Activated CD4-positive, alpha-beta T cell treated with anti-CD3 and anti-CD28 coated beads for 36 hours (primary cell): ENCODE data around the gene RNF223. TPM values are rescaled to one million over a fixed set of nuclear protein-coding genes. Genes with fewer than 3 reads are reported as not detected.
A peak's percentile ranks its signal among the peaks of the same experiment; 100 is the strongest.
"Not testable (repeated sequence)": the region's sequence is repeated elsewhere in the genome, so short reads cannot be mapped to it uniquely, and the experiment has no call there.

ENCODE experiments used
- ATAC-seq: fragments of 200-7000 bp; cut with Tn5 transposase; one replicate; pipeline ENCODE4 v1.10.0; 2021; ENCODE audit warnings: mild to moderate bottlenecking, moderate library complexity
- CTCF ChIA-PET: fragments of 350-600 bp; sonication (Branson Sonifier 250); formaldehyde crosslinking; loops from one replicate; lab custom pipeline; 2021; ENCODE audit warnings: antibody characterized with exemption; lab: Charles Lee
- POLR2A ChIA-PET: fragments of 350-600 bp; sonication (Branson Sonifier 250); formaldehyde crosslinking; loops from one replicate; lab custom pipeline; 2021; ENCODE audit warnings: antibody characterized with exemption, inconsistent platforms; lab: Charles Lee
- DNase-seq: peaks from one replicate; pipeline ENCODE4 v3.0.0-alpha.2; 2020
- H3K27ac Mint-ChIP-seq: one replicate; pipeline ENCODE4 v1.8.0; 2021; ENCODE audit warnings: mixed read lengths
- H3K27me3 Mint-ChIP-seq: one replicate; pipeline ENCODE4 v1.8.0; 2021; ENCODE audit warnings: mixed read lengths
- H3K36me3 Mint-ChIP-seq: one replicate; pipeline ENCODE4 v1.8.0; 2021; ENCODE audit warnings: low read depth, mixed read lengths
- H3K4me1 Mint-ChIP-seq: one replicate; pipeline ENCODE4 v1.8.0; 2021; ENCODE audit warnings: mixed read lengths
- H3K4me3 Mint-ChIP-seq: one replicate; pipeline ENCODE4 v1.8.0; 2021; ENCODE audit warnings: mild to moderate bottlenecking, moderate library complexity, mixed read lengths
- H3K9me3 Mint-ChIP-seq: one replicate; pipeline ENCODE4 v1.8.0; 2021; ENCODE audit warnings: low read depth, mixed read lengths
- intact Hi-C, 2 experiments: fragments of 100-400 bp; cut with DNase I in 1 of 2; cut with micrococcal nuclease in 1 of 2; formaldehyde crosslinking; loops; one replicate each; pipeline versions ENCODE4 v1.14.2 to v1.15.1; 2022 to 2024; cut with DNase I, micrococcal nuclease
- total RNA-seq, 2 experiments: library from RNA; stranded (reverse); gene quantifications; one replicate each; pipeline ENCODE4 v1.2.3, GENCODE V29; 2021

The RNF223 gene
- total RNA-seq, 2 experiments from 2014 or later: not detected

GRCh38 chr1:1037366-1038327 lies 36.5 kb downstream of the RNF223 start:
- peaks cover 23% of the 10 kb centered on the region for H3K27me3 Mint-ChIP-seq
- H3K9me3 Mint-ChIP-seq: no peaks in the 10 kb centered on the region
- H3K4me1 Mint-ChIP-seq: peaks cover 16% of the 10 kb centered on the region
- CTCF ChIA-PET: interaction anchor here (0.7 kb wide), 1 partner anchor 19 kb away, joined by 4 read pairs; no protein-coding TSS in a partner anchor
- no peaks in the 10 kb centered on the region for H3K36me3 Mint-ChIP-seq
- POLR2A ChIA-PET: no interaction called here
- ATAC-seq (no peak), DNase-seq (no peak)
- no peak overlapping the region for H3K27ac Mint-ChIP-seq
- intact Hi-C loops: loop anchor here in 1 of 2 experiments (2.0 to 10.0 kb wide), 3 partner anchors 15 to 267 kb away; partner anchors contain the start of genes ACAP3, PERM1 and PUSL1
- H3K4me3 Mint-ChIP-seq: no peak overlapping the region

GRCh38 chr1:1035291-1035943 lies 38.7 kb downstream of the RNF223 start:
- CTCF ChIA-PET: no interaction called here
- Mint-ChIP-seq H3K4me3 (no peak overlapping the region), H3K27ac (no peak overlapping the region), H3K36me3 (no peaks in the 10 kb centered on the region), H3K4me1 (peaks cover 21% of the 10 kb centered on the region), H3K9me3 (no peaks in the 10 kb centered on the region), H3K27me3 (peaks cover 31% of the 10 kb centered on the region)
- intact Hi-C loops: loop anchor here in 1 of 2 experiments (10.0 kb wide), 2 partner anchors 51 to 269 kb away; partner anchors contain the start of genes ACAP3, PERM1 and PUSL1
- DNase-seq (no peak), ATAC-seq (no peak)
- POLR2A ChIA-PET: no interaction called here

DNA sequence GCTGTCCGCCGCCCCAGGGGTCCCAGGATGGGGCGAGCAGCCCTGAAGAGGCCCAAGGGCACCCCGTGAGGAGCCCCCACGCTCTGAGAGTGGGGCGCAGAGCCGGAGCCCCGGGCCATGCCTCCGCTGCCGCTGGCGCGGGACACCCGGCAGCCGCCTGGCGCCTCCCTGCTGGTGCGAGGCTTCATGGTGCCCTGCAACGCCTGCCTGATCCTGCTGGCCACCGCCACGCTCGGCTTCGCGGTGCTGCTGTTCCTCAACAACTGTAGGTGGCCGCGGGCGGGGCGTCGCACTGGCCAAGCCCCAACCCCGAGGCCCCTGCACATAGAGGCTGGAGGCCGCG lies 39.7 kb downstream of the RNF223 start:
- no peaks in the 10 kb centered on the region for H3K36me3 Mint-ChIP-seq
- ATAC-seq (no peak), DNase-seq (peak; percentile 53)
- intact Hi-C loops: loop anchor here in 1 of 2 experiments (10.0 kb wide), 2 partner anchors 50 to 270 kb away; partner anchors contain the start of genes ACAP3, PERM1 and PUSL1
- no peak overlapping the region for H3K27ac Mint-ChIP-seq
- H3K4me3 Mint-ChIP-seq: peak overlapping the region; percentile 46
- peaks cover 16% of the 10 kb centered on the region for H3K4me1 Mint-ChIP-seq
- peaks cover 28% of the 10 kb centered on the region for H3K27me3 Mint-ChIP-seq
- POLR2A ChIA-PET: no interaction called here
- CTCF ChIA-PET: interaction anchor here (1.3 kb wide), 1 partner anchor 216 kb away, joined by 5 read pairs; no protein-coding TSS in a partner anchor
- no peaks in the 10 kb centered on the region for H3K9me3 Mint-ChIP-seq

DNA sequence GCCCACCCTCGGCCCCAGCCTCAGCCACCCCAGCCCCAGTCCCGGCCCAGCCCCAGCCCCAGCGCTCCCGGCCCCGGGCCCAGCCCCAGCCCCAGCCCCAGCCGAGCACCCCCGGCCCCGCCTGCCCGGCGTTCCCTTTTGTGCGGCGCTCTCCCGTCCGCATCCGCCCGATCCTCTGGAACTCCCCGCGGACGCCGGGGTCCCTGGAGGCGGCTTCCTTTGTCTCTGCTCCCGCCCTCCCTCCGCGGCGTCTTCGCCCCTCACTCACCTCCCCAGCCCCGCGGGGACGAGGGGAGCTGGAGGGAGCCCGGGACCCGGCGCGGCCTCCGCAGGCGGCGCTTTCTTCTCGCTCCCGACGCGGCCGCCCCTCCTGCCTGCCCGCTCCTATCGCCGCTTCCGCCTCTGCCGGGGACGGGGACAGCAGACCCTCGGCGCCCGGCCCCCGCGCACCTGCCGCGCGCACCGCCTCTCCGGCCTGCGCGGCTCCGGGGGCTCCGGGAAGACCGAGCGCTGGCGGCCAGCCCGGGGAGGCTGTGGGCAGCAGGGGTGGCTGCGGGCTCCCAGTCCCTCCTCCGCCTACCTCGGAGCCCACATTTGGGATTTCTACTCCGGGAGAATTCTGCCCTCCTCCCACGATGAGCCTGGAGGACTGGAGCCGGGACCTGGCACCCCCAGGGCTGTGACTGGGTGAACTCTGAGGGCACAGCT lies 40.2 kb downstream of the RNF223 start:
- Mint-ChIP-seq H3K4me1 (peaks cover 11% of the 10 kb centered on the region), H3K4me3 (peak overlapping the region; percentile 46), H3K27ac (no peak overlapping the region), H3K27me3 (peaks cover 24% of the 10 kb centered on the region), H3K9me3 (no peaks in the 10 kb centered on the region), H3K36me3 (no peaks in the 10 kb centered on the region)
- CTCF ChIA-PET: interaction anchor here (0.7 to 1.3 kb wide), 8 partner anchors 10 to 257 kb away, joined by 3 to 6 read pairs (median 3); no protein-coding TSS in a partner anchor
- POLR2A ChIA-PET: interaction anchor here (0.5 to 1.1 kb wide), 2 partner anchors 17 to 30 kb away, joined by 3 to 5 read pairs; no protein-coding TSS in a partner anchor
- ATAC-seq (peak; percentile 9), DNase-seq (peak; percentile 50)
- intact Hi-C loops: loop anchor here (1.0 to 10.0 kb wide), 15 partner anchors 15 to 341 kb away; partner anchors contain the start of genes C1orf159 (in 2 of the 2), PUSL1 (in 2 of the 2), ACAP3 (in 1 of the 2) and AURKAIP1 (in 1 of the 2)

GRCh38 chr1:1033009-1033587 lies 41.0 kb downstream of the RNF223 start:
- no peaks in the 10 kb centered on the region for H3K9me3 Mint-ChIP-seq
- H3K36me3 Mint-ChIP-seq: no peaks in the 10 kb centered on the region
- DNase-seq: peak; percentile 97
- no peak overlapping the region for H3K27ac Mint-ChIP-seq
- peaks cover 18% of the 10 kb centered on the region for H3K27me3 Mint-ChIP-seq
- POLR2A ChIA-PET: interaction anchor here (0.5 to 1.1 kb wide), 2 partner anchors 16 to 31 kb away, joined by 3 to 5 read pairs; no protein-coding TSS in a partner anchor
- peak overlapping the region; percentile 33 for H3K4me3 Mint-ChIP-seq
- ATAC-seq: peak; percentile 95
- CTCF ChIA-PET: interaction anchor here (0.7 to 1.3 kb wide), 9 partner anchors 9 to 258 kb away, joined by 3 to 6 read pairs (median 3); no protein-coding TSS in a partner anchor
- H3K4me1 Mint-ChIP-seq: peaks cover 5% of the 10 kb centered on the region
- intact Hi-C loops: loop anchor here (1.0 to 10.0 kb wide), 15 partner anchors 14 to 342 kb away; partner anchors contain the start of genes C1orf159 (in 2 of the 2), PUSL1 (in 2 of the 2), ACAP3 (in 1 of the 2) and AURKAIP1 (in 1 of the 2)

- Mint-ChIP-seq H3K4me1 (peaks cover 5% of the 10 kb centered on the region), H3K9me3 (no peaks in the 10 kb centered on the region), H3K27me3 (peaks cover 16% of the 10 kb centered on the region), H3K36me3 (no peaks in the 10 kb centered on the region), H3K27ac (peak overlapping the region; percentile 23), H3K4me3 (peak overlapping the region; percentile 49)
- DNase-seq: peak; percentile 56
- POLR2A ChIA-PET: interaction anchor here (1.1 kb wide), 1 partner anchor 31 kb away, joined by 5 read pairs; no protein-coding TSS in a partner anchor
- intact Hi-C loops: loop anchor here (2.0 to 10.0 kb wide), 4 partner anchors 30 to 272 kb away; partner anchors contain the start of genes ACAP3 (in 1 of the 2), PERM1 (in 1 of the 2) and PUSL1 (in 1 of the 2)
- peak; percentile 15 for ATAC-seq
- CTCF ChIA-PET: interaction anchor here (0.5 to 1.0 kb wide), 5 partner anchors 31 to 258 kb away, joined by 3 to 4 read pairs (median 3); no protein-coding TSS in a partner anchor
Observed at GRCh38 chr1:1032424-1032823, 41.7 kb downstream of the RNF223 start.

DNA sequence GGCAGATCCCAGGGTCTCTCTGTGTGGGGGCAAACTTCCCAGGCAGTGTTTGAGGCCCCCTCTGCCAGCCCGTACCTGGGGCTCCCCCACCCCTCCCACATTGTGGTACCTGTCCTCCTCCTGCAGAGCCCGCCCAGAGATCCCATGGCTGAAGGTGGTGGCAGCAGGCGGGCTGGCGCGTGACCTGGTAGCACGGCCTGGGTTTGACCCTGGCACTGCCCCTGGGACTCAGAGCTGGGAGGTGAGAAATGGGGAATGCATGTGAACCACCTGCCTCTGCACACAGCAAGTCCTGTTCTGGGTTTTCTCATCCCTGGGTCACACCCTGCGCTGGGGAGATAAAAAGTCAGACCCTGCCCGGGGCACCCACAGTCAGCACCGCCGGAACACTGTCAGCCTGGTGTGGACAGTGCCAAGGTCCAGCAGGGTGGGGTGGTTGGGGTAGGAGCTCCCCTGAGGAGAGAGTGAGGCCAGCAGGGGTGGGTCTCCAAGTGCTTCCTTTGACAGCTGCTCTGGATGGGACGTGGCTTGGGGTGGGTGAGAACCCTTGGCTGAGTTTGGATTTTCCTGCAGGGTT lies 42.4 kb downstream of the RNF223 start:
- no peak for ATAC-seq
- Mint-ChIP-seq H3K27ac (no peak overlapping the region), H3K9me3 (no peaks in the 10 kb centered on the region), H3K36me3 (no peaks in the 10 kb centered on the region), H3K4me1 (peaks cover 5% of the 10 kb centered on the region), H3K4me3 (no peak overlapping the region), H3K27me3 (peaks cover 18% of the 10 kb centered on the region)
- DNase-seq: no peak
- POLR2A ChIA-PET: no interaction called here
- CTCF ChIA-PET: interaction anchor here (0.5 to 1.2 kb wide), 4 partner anchors 9 to 49 kb away, joined by 3 to 4 read pairs (median 4); no protein-coding TSS in a partner anchor
- intact Hi-C loops: loop anchor here (2.0 to 10.0 kb wide), 4 partner anchors 31 to 273 kb away; partner anchors contain the start of genes ACAP3 (in 1 of the 2), PERM1 (in 1 of the 2) and PUSL1 (in 1 of the 2)

GRCh38 chr1:1030867-1031658 lies 43.0 kb downstream of the RNF223 start:
- ATAC-seq, POLR2A ChIA-PET, H3K4me3 Mint-ChIP-seq, H3K27ac Mint-ChIP-seq, DNase-seq, H3K36me3 Mint-ChIP-seq, H3K4me1 Mint-ChIP-seq, H3K9me3 Mint-ChIP-seq: not testable (repeated sequence)
- peaks cover 15% of the 10 kb centered on the region for H3K27me3 Mint-ChIP-seq
- intact Hi-C loops: loop anchor here in 1 of 2 experiments (10.0 kb wide), 2 partner anchors 46 to 274 kb away; partner anchors contain the start of genes ACAP3, PERM1 and PUSL1
- CTCF ChIA-PET: interaction anchor here (0.7 to 1.2 kb wide), 3 partner anchors 9 to 158 kb away, joined by 3 to 4 read pairs (median 3); no protein-coding TSS in a partner anchor

GRCh38 chr1:1027791-1028190 lies 46.3 kb downstream of the RNF223 start:
- intact Hi-C loops: loop anchor here in 1 of 2 experiments (10.0 kb wide), 1 partner anchor 63 kb away; the partner anchor contains the start of genes KLHL17 and PLEKHN1
- H3K27me3 Mint-ChIP-seq: peaks cover 14% of the 10 kb centered on the region
- peaks cover 5% of the 10 kb centered on the region for H3K4me1 Mint-ChIP-seq
- H3K36me3 Mint-ChIP-seq: no peaks in the 10 kb centered on the region
- no peak for DNase-seq
- no peak overlapping the region for H3K27ac Mint-ChIP-seq
- no peaks in the 10 kb centered on the region for H3K9me3 Mint-ChIP-seq
- ATAC-seq: no peak
- ChIA-PET POLR2A (no interaction called here), CTCF (interaction anchor here (0.6 kb wide), 1 partner anchor 90 kb away, joined by 3 read pairs; no protein-coding TSS in a partner anchor)
- H3K4me3 Mint-ChIP-seq: no peak overlapping the region
